Activated naive CD8-positive, alpha-beta T cell treated with anti-CD3 and anti-CD28 coated beads, Interleukin-2, amount 10 ng/mL, durations not matched to agents 7 days and 5 days (primary cell): Measurements from ENCODE around the gene CARD10. TPM values are rescaled to one million over a fixed set of nuclear protein-coding genes. Genes with fewer than 3 reads are reported as not detected.
A peak's percentile ranks its signal among the peaks of the same experiment; 100 is the strongest.

Source experiments
- ATAC-seq: fragments of 150-1000 bp; cut with Tn5 transposase; one replicate; pipeline ENCODE4 v1.10.0; 2021; ENCODE audit warnings: low read depth, moderate library complexity
- POLR2A ChIA-PET: fragments of 350-600 bp; sonication (Branson Sonifier 250); formaldehyde crosslinking; loops from one replicate; lab custom pipeline; 2021; ENCODE audit warnings: antibody characterized with exemption; lab: Charles Lee
- DNase-seq: peaks from one replicate; pipeline ENCODE4 v3.0.0; 2021
- H3K27ac Mint-ChIP-seq: one replicate; pipeline ENCODE4 v1.8.0; 2022; ENCODE audit warnings: mild to moderate bottlenecking, mixed read lengths
- H3K27me3 Mint-ChIP-seq: one replicate; pipeline ENCODE4 v1.8.0; 2022; ENCODE audit warnings: mild to moderate bottlenecking, moderate library complexity, mixed read lengths
- H3K36me3 Mint-ChIP-seq: one replicate; pipeline ENCODE4 v1.8.0; 2021; ENCODE audit warnings: mild to moderate bottlenecking, mixed read lengths
- H3K4me1 Mint-ChIP-seq: one replicate; pipeline ENCODE4 v1.8.0; 2021; ENCODE audit warnings: mixed read lengths
- H3K4me3 Mint-ChIP-seq: one replicate; pipeline ENCODE4 v1.8.0; 2022; ENCODE audit warnings: mild to moderate bottlenecking, moderate library complexity, mixed read lengths
- H3K9me3 Mint-ChIP-seq: one replicate; pipeline ENCODE4 v1.8.0; 2021; ENCODE audit warnings: mixed read lengths
- total RNA-seq, 2 experiments: library from RNA; stranded (reverse); gene quantifications; one replicate each; pipeline ENCODE4 v1.2.3, GENCODE V29; 2021

CARD10 gene
- total RNA-seq, 2 experiments from 2014 or later = 0.30 to 0.31 TPM

- peak; percentile 60 for ATAC-seq
- POLR2A ChIA-PET = interaction anchor here (1.3 kb wide), 1 partner anchor 64 kb away, joined by 3 read pairs; no protein-coding TSS in a partner anchor
- Mint-ChIP-seq H3K9me3 (no peaks in the 10 kb centered on the region), H3K4me3 (no peak overlapping the region), H3K4me1 (peaks cover 19% of the 10 kb centered on the region), H3K27me3 (peaks cover 3% of the 10 kb centered on the region), H3K27ac (no peak overlapping the region), H3K36me3 (no peaks in the 10 kb centered on the region)
- DNase-seq = no peak
These were observed 16.7 kb downstream of the CARD10 start for GRCh38 chr22:37502342-37503182.

GRCh38 chr22:37501610-37502341 is 17.4 kb downstream of the CARD10 start:
- H3K27me3 Mint-ChIP-seq = peaks cover 4% of the 10 kb centered on the region
- ATAC-seq (no peak), DNase-seq (no peak)
- H3K4me1 Mint-ChIP-seq = peaks cover 19% of the 10 kb centered on the region
- H3K4me3 Mint-ChIP-seq = peak overlapping the region; percentile 12
- H3K27ac Mint-ChIP-seq = peak overlapping the region; percentile 40
- H3K9me3 Mint-ChIP-seq = no peaks in the 10 kb centered on the region
- POLR2A ChIA-PET = interaction anchor here (1.3 kb wide), 1 partner anchor 65 kb away, joined by 3 read pairs; no protein-coding TSS in a partner anchor
- H3K36me3 Mint-ChIP-seq = no peaks in the 10 kb centered on the region

- Mint-ChIP-seq H3K9me3 (no peaks in the 10 kb centered on the region), H3K36me3 (no peaks in the 10 kb centered on the region), H3K4me3 (peak overlapping the region; percentile 12), H3K27ac (peak overlapping the region; percentile 40), H3K4me1 (peaks cover 19% of the 10 kb centered on the region), H3K27me3 (peaks cover 4% of the 10 kb centered on the region)
- ATAC-seq (no peak), DNase-seq (no peak)
- POLR2A ChIA-PET = interaction anchor here (1.3 kb wide), 1 partner anchor 66 kb away, joined by 3 read pairs; no protein-coding TSS in a partner anchor
These were observed 18.2 kb downstream of the CARD10 start for GRCh38 chr22:37500745-37501609.

GRCh38 chr22:37499789-37500540 is 19.2 kb downstream of the CARD10 start:
- POLR2A ChIA-PET = no interaction called here
- Mint-ChIP-seq H3K27ac (no peak overlapping the region), H3K9me3 (no peaks in the 10 kb centered on the region), H3K4me1 (peaks cover 19% of the 10 kb centered on the region), H3K4me3 (no peak overlapping the region), H3K27me3 (peaks cover 8% of the 10 kb centered on the region), H3K36me3 (no peaks in the 10 kb centered on the region)
- DNase-seq (no peak), ATAC-seq (no peak)

- POLR2A ChIA-PET = no interaction called here
- Mint-ChIP-seq H3K4me3 (no peak overlapping the region), H3K9me3 (no peaks in the 10 kb centered on the region), H3K4me1 (peaks cover 19% of the 10 kb centered on the region), H3K27ac (no peak overlapping the region), H3K36me3 (no peaks in the 10 kb centered on the region), H3K27me3 (peaks cover 8% of the 10 kb centered on the region)
- no peak for DNase-seq
- ATAC-seq = no peak
These were observed 20.0 kb downstream of the CARD10 start for GRCh38 chr22:37499027-37499707.

- POLR2A ChIA-PET = interaction anchor here (1.8 kb wide), 1 partner anchor 13 kb away, joined by 7 read pairs; the partner anchor contains the start of gene MFNG
- no peak overlapping the region for H3K4me3 Mint-ChIP-seq
- peaks cover 8% of the 10 kb centered on the region for H3K27me3 Mint-ChIP-seq
- H3K36me3 Mint-ChIP-seq = no peaks in the 10 kb centered on the region
- H3K4me1 Mint-ChIP-seq = peaks cover 21% of the 10 kb centered on the region
- DNase-seq (peak; percentile 81), ATAC-seq (peak; percentile 78)
- no peaks in the 10 kb centered on the region for H3K9me3 Mint-ChIP-seq
- no peak overlapping the region for H3K27ac Mint-ChIP-seq
These were observed 20.8 kb downstream of the CARD10 start for GRCh38 chr22:37498289-37498909.

- ATAC-seq = no peak
- POLR2A ChIA-PET = interaction anchor here (0.7 to 1.8 kb wide), 2 partner anchors 11 to 1259 kb away, joined by 3 to 7 read pairs; partner anchors contain the start of gene MFNG
- Mint-ChIP-seq H3K9me3 (no peaks in the 10 kb centered on the region), H3K36me3 (no peaks in the 10 kb centered on the region), H3K27ac (no peak overlapping the region), H3K4me1 (peaks cover 23% of the 10 kb centered on the region), H3K27me3 (peaks cover 8% of the 10 kb centered on the region), H3K4me3 (no peak overlapping the region)
- DNase-seq = no peak
These were observed 22.1 kb downstream of the CARD10 start for GRCh38 chr22:37497062-37497599.

GRCh38 chr22:37496651-37497050 is 22.6 kb downstream of the CARD10 start:
- no peaks in the 10 kb centered on the region for H3K36me3 Mint-ChIP-seq
- peaks cover 19% of the 10 kb centered on the region for H3K4me1 Mint-ChIP-seq
- H3K4me3 Mint-ChIP-seq = no peak overlapping the region
- POLR2A ChIA-PET = no interaction called here
- DNase-seq (no peak), ATAC-seq (no peak)
- no peaks in the 10 kb centered on the region for H3K9me3 Mint-ChIP-seq
- peaks cover 8% of the 10 kb centered on the region for H3K27me3 Mint-ChIP-seq
- H3K27ac Mint-ChIP-seq = no peak overlapping the region

GRCh38 chr22:37493979-37494378 is 25.2 kb downstream of the CARD10 start:
- Mint-ChIP-seq H3K27ac (no peak overlapping the region), H3K9me3 (no peaks in the 10 kb centered on the region), H3K4me3 (no peak overlapping the region), H3K4me1 (peaks cover 15% of the 10 kb centered on the region), H3K27me3 (peaks cover 8% of the 10 kb centered on the region), H3K36me3 (no peaks in the 10 kb centered on the region)
- DNase-seq (no peak), ATAC-seq (no peak)
- POLR2A ChIA-PET = no interaction called here

- H3K4me3 Mint-ChIP-seq = no peak overlapping the region
- peaks cover 18% of the 10 kb centered on the region for H3K4me1 Mint-ChIP-seq
- ATAC-seq = peak; percentile 79
- peaks cover 5% of the 10 kb centered on the region for H3K27me3 Mint-ChIP-seq
- peak overlapping the region; percentile 46 for H3K27ac Mint-ChIP-seq
- H3K36me3 Mint-ChIP-seq = no peaks in the 10 kb centered on the region
- POLR2A ChIA-PET = no interaction called here
- no peaks in the 10 kb centered on the region for H3K9me3 Mint-ChIP-seq
- peak; percentile 60 for DNase-seq
These were observed 26.5 kb downstream of the CARD10 start for GRCh38 chr22:37492428-37493344.
